Spleen (tissue), 7 donors: ENCODE measurements around the gene SENP7.

Experiments used
- CTCF ChIP-seq, 11 experiments: fragments of 200-600 bp in 7 of 11; fragments of 450-650 bp in 4 of 11; sonication (generic) in 4 of 11; IDR thresholded peaks in 8 of 11; conservative IDR thresholded peaks in 3 of 11; 1 replicate in 7 of 11; 2 replicates in 4 of 11; pipeline versions ENCODE4 v1.4.0 to v1.8.0; 2016 to 2021; ENCODE audit warnings: antibody characterized with exemption in 11 of 11, inconsistent platforms in 4 of 11, mild to moderate bottlenecking in 1 of 11
- POLR2A ChIP-seq, 3 donors: fragments of 450-650 bp; IDR thresholded peaks; one replicate each; pipeline ENCODE4 v1.5.1; 2017; ENCODE audit warnings: antibody characterized with exemption in 3 of 3, mild to moderate bottlenecking in 1 of 3
- donor health status: DM: no; HTN: no; CAD: no; lungs with moderate emphysema.
- donor health status: DM: no; HTN: no; CAD: no.
- donor health status: DM: no; HTN: no; CAD: no.

GRCh38 chr3:101311676-101312075 lies 201.3 kb downstream of the SENP7 start:
- TF ChIP-seq POLR2A (IDR thresholded peaks at IDR 0.05): no peak
- TF ChIP-seq CTCF (IDR thresholded peaks at IDR 0.05 in 8 of 11, conservative IDR thresholded peaks at IDR 0.05 in 3 of 11): no peak
